IPS-11a (cell line): ENCODE data around the gene MCUB.
"Not testable (repeated sequence)": the region's sequence is repeated elsewhere in the genome, so short reads cannot be mapped to it uniquely, and the experiment has no call there.

Experiments
- H3K4me3 ChIP-seq: one replicate; pipeline ENCODE4 v1.5.1; 2013; ENCODE audit warnings: low read depth, low read length, control low read depth

The MCUB gene

DNA sequence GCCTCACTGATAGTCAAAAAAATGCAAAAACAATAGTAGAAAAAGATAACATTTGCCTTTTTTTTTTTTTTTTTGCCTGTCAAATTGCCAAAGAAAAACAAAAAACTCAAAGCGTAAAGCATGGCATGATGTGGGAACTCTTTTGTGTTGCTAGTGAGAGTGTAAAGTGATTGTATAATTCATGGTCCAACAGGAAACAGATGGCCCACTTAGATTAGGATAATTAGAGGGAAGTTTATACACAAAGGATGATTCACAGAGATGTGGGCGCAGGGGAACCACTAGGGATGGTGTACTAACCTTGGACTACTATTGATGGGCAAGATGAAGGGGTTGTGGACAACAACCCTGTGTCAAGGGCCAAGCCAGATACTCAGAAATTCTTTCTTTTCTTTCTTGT, 16.4 kb downstream of the MCUB start:
- H3K4me3 ChIP-seq: no peak overlapping the region

DNA sequence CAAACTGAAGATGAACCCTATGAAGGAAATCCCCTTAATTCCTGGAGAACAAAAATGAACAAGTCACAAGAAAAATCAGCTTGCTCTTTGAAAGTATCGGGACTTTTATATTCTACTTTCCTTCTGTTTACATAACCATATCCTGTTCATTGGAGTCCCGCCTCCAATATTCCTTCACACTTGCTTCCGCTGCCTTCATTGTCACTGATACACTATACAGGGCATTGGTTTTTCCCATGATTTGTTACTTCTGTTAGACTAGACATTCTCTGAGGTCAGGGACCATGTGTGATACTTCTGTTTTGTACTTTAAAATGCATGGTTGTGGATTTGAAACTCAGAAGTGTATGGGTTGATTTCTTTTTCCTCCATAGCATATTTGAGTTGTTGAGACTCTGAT, 18.8 kb downstream of the MCUB start:
- H3K4me3 ChIP-seq: no peak overlapping the region

DNA sequence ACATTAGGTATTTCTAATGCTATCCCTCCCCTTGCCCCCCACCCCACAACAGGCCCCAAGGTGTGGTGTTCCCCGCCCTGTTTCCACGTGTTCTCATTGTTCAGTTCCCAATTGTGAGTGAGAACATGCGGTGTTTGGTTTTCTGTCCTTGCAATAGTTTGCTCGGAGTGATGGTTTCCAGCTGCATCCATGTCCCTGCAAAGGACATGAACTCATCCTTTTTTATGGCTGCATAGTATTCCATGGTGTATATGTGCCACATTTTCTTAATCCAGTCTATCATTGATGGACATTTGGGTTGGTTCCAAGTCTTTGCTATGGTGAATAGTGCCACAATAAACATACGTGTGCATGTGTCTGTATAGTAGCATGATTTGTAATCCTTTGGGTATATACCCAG, 20.0 kb downstream of the MCUB start:
- not testable (repeated sequence) for H3K4me3 ChIP-seq

DNA sequence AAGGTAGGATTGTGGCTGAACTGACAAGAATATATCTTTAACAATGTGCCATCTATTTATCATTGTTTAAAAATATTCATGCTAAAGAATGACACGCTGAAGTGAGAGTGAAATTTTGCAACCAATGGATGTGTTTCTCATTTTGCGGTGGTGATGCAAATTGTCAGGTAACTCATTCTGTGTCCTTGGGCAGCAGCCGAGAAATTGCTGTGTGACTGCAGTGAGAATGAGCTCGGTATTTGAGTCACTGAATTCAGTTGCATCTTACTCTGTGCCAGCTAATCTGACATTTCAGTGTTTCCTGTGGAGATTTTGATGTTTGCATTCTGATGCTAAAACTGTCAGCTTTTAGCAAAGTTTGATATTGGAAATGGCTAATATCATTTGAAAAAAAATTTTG, 28.1 kb downstream of the MCUB start:
- H3K4me3 ChIP-seq: no peak overlapping the region

DNA sequence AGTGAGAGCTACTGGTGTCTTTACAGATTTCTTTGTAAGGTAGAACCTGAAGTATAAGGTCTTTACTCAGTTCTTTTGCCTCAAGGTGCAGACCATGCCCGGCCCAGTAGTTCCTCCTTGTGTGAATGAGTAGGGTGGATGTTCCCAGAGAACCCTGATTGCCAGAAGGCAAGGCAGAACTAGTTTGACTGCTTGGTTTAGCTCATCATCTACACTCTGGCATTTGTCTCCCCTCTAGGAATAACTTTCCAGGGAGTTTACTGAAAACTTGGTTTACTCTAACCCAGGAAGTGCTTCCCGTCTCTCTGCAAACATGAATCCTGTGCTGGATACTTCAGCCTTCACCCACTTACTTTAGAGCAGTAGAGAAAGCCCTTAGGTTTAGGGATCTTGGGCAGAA, 29.1 kb downstream of the MCUB start:
- H3K4me3 ChIP-seq: no peak overlapping the region

DNA sequence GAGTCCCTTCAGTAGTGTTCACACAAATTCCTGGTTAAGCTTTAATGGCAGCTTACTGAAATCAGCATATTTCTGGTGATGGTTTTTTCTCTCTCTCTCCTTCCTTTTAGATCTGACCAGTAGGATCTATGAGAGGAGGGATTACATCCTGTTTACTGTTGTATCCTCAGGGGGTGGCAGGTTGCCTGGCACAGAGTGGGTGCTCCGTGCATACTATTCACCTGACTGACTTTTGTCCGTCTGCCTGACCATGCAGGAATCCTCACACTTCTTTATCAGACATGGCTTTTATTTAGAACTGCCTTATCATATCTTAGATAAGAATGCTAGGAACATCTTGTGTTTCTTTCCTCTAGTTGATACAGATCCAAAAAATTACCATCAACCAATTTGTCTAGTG, 29.6 kb downstream of the MCUB start:
- no peak overlapping the region for H3K4me3 ChIP-seq

DNA sequence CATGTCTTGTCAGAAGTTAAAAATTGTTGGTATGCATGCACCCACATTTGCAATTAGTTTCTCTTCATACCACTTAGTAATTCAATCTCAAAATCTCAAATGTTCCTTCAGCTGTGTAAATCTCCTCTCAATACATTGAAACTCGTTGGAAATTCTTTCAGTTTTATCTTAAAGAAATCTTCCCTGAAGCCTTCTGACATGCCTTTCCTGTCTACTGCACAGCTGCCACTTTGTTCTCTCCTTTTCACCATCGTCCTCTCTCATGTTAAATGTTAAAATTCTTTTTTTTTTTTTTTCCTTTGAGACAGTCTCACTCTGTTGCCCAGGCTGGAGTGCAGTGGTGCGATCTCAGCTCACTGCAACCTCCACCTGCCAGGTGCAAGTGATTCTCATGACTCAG, 30.9 kb downstream of the MCUB start:
- no peak overlapping the region for H3K4me3 ChIP-seq

DNA sequence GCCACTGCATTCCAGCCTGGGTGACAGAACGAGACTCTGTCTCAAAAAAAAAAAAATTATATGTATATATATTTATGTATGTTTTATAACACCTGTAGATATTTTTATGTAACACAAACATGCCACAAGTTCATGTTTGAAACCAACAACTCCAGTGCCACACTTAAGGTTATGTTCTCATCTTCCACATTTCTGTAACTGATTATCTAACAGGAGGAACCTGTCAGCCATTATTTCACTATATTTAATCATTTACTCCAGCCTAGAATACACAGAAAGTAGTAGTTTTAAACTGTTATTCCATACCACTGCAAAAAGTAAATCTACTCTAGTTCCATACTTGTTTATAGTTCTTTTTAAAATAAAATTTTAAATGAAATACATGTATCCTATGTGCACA, 32.3 kb downstream of the MCUB start:
- no peak overlapping the region for H3K4me3 ChIP-seq

DNA sequence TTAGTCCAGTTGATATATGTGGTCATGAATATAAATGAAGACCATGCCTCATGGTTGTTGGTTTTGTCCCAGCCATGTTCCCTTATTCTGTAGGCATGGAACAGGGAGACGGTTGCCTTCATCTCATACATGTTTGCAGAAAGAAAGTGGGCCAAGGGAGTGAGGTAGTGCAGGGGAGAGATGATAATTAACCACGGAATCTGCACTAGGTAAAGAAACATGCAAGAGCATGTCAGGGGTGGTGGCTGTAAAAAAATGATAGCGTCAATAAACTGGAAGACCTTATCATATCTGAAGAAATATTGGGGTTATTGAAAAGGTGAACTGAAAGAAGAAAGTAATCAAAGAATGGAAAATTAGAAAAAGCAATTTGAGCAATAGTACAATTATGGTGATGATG, 35.1 kb downstream of the MCUB start:
- H3K4me3 ChIP-seq: not testable (repeated sequence)

DNA sequence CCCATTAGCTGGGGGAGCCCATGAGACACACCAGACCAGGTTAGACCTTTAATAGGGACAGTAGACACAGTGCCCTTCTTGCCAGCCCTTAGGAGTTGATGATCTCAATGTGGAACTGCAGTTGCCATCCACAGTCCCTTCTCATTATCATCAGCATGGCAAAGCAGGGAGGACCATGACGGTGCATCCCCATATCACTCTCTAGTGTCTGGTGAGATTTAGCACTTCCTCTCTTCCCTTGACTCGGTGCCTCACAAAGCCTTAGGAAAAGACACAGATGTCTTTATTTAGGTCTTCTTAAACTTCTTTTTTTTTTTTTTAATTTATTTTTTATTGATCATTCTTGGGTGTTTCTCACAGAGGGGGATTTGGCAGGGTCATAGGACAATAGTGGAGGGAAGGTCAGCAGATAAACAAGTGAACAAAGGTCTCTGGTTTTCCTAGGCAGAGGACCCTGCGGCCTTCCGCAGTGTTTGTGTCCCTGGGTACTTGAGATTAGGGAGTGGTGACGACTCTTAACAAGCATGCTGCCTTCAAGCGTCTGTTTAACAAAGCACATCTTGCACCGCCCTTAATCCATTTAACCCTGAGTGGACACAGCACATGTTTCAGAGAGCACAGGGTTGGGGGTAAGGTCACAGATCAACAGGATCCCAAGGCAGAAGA, 36.5 kb downstream of the MCUB start:
- H3K4me3 ChIP-seq: not testable (repeated sequence)

DNA sequence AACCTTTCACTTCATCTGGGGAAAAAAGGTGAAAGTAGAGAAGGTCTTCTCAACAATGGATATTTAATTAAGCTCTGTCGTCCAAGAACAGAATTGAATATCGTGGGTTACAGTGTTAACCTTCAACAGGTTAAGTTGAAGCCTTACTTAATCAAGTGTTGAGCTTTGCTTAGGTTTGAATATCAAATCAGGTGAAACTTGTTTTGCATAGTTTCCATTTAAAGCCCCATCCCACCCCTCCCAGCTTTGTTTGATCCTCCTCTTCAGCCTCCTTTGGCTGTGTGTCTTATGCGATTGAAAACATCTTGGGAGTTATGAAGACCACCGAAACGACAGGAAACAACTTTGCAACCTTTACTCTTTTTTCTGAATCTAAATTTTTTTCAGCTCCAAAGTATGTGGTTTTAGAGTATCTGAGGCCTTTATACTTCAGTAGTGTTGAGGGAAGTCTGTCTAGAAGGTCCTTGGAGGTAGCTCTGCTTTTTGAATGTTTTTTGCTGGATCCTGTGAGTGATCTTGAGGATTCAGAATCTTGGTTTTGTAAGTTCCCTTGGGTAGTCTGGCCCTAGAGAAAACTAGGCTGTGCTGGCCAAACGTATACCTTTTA, 39.1 kb downstream of the MCUB start:
- no peak overlapping the region for H3K4me3 ChIP-seq

DNA sequence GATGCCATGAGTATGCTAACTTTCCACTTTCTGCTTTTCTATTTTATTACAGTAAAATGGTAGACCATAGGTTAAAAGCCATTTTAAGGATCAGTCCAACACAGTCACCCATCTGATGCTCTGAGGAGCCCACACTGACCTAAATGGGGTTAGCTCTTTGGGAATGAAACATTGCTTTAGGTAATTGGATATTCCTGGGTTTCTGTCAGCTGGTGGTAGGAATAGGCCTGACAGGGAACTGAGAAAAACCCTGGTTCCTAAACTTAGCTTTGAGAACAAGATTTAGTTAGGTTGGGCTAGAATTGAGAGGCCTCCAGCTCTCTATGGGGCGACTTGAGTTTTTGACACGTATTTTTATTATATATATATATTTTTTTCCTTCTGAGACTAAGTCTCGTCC, 40.4 kb downstream of the MCUB start:
- H3K4me3 ChIP-seq: no peak overlapping the region

DNA sequence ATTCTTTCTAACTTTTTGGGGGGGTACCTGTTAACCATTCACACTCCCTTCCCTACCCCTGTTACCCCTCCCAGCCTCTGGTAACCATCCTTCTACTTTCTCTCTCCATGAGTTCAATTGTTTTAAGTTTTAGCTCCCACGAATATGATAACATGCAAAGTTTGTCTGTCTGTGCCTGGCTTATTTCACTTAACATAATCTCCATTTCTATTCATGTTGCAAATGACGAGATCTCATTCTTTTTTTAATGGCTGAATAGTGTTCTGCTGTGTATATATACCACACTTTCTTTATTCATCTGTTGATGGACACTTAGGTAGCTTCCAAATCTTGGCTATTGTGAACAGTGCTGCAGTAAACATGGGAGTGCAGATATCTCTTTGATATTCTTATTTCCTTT, 41.3 kb downstream of the MCUB start:
- H3K4me3 ChIP-seq: no peak overlapping the region

DNA sequence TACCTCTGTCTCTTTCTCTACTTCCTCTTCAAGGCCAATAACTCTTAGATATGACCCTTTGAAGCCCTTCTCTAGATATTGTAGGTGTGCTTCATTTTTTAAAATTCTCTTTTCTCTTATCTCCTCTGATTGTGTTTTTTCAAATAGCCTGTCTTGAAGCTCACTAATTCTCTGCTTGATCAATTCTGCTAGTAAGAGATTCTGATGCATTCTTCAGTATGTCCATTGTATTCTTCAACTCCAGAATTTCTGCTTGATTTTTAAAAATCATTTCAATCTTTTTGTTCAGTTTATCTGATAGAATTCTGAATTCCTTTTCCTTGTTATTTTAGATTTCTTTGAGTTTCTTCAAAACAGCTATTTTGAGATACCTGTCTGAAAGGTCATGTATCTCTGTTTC, 47.9 kb downstream of the MCUB start:
- H3K4me3 ChIP-seq: no peak overlapping the region

DNA sequence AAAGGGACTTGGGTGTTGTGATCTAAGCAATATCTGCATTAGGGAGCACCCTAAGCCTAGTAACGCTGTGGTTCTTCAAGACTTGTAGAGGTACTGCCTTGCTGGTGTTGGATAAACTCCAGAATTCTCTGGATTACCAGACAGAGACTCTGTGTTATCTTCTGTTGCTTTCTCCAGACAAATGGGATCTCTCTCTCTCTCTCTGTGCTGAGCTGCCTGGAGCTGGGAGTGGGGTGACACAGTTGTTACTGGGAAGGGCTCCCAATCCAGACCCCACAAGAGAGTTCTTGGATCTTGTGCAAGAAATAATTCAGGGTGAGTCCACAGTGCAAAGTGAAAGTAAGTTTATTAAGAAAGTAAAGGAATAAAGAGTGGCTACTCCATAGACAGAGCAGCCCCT, 48.8 kb downstream of the MCUB start:
- no peak overlapping the region for H3K4me3 ChIP-seq

DNA sequence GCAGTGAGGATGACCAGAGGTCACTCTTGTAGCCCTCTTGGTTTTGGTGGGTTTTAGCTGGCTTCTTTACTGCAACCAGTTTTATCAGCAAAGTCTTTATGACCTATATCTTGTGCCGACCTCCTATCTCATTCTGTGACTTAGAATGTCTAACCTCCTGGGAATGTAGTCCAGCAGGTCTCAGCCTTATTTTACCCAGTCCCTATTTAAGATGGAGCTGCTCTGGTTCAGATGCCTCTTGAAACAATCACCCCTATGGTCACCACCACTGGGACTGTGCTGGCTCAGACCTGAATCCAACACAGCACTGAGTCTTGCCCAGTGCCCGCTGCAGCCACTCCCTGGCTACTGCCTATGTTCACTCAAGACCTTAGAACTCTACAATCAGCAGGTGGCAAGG, 49.4 kb downstream of the MCUB start:
- no peak overlapping the region for H3K4me3 ChIP-seq

DNA sequence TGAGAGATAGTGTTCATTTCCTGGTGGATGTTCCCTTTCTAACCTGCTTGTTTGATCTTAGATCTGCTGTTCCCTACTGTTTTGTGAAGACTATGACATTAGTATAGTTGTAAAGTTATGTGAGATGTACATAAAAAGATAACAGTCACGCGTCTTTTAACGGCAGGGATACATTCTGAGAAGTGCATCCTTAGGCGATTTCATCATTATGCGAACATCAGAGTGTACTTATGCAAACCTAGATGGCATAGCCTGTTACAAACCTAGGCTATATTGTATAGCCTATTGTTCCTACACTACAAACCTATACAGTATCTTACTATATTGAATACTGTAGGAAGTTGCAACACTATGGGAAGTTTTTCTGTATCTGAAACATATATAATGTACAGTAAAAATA, 50.4 kb downstream of the MCUB start:
- no peak overlapping the region for H3K4me3 ChIP-seq

DNA sequence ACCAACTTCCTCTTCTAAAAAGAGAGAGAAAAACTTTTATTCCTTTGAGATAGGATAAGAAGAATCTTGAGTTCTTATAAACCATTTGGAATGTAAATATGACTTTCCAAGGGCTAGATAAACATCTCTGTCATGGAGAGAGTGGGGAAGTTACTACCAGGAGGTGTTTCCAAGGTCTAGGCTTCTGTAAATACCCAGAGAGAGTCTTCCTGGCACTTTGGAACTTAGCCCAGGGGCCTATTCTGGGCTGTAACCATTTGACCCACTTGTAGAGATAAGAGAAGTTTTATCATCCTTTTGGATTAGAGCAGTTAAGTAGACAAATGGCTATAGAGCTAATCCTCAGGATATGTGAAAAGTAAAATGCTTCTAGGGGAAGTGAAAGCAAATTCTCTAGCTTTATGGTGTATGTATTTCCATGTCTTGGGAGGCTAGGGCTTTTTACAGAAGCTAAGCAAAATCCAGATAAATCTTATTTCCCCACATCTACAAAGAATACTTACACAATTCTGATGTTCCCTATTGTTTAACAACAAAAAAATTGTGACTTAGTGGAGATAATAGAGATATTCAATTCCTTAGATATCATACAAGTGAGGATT, 51.1 kb downstream of the MCUB start:
- H3K4me3 ChIP-seq: no peak overlapping the region

DNA sequence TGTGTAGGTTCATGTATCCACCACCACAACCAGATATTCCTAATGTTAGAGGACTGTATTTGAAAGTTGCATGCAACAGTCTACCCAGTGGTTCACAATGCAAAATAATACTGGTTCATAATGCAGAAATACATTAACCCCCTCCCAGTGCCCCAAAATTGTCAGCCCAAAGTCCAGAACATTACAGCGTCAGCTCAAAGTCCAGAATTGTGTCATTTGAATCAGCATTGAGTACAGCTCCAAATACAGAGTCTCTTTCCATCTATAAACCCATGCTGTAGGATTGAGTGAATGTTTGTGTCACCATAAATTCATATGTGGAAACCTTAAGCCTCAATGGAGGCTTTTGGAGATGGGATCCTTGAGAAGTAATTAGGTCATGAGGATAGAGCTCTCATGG, 54.0 kb downstream of the MCUB start:
- no peak overlapping the region for H3K4me3 ChIP-seq

DNA sequence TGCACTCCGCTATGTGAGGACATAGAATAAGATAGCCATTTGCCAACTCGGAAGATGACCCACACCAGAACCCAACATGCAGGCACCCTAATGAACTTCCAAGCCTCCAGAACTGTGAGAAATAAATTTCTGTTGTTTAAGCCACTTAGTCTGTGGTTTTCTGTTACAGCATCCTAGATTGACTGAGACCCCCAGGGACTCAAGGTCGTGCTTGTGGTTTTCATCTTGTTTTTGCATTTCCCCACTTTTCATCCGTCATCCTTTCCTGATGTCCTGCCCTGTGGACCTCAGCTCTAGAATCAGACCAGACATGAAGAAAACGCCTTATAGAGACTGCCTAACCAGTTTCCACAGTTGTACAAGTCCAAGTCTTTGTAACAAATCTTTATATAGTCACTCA, 54.4 kb downstream of the MCUB start:
- H3K4me3 ChIP-seq: no peak overlapping the region

DNA sequence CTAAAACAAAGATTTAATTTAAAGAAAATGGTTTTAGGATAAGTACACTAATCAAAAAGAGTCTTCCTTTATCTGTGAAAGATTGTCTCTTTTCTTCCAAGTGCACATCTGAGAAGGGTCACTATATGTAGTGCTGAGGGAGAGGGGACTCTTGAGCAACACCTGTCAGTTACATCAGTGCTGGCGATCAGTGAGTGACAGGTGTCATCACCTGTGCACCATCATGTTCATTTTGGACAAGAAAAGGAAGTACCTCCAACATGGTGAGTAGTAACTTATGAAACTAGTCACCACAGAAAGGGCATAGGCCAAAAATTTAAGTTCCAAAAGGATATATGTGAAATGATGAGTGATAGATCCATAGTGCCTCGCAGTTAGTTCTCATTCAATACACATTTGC, 55.7 kb downstream of the MCUB start:
- H3K4me3 ChIP-seq: no peak overlapping the region

DNA sequence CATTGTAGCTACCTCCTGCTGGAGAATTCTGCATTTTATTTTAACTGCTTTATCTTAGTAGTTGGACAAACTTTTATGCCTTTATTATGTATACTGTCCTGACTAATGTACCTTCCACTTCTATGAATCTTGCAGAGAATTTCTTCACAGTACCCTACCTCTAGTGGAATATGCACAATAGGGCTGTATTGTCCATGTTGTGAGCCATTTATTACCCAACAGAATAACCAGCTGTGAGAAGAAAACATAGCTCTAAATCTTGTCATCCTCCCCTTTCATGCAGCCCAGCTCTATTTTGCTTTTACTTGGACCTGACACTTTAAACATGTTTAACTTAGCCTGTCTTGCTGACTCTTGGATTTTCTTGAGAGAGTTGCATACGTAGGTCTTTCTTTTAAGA, 56.2 kb downstream of the MCUB start:
- no peak overlapping the region for H3K4me3 ChIP-seq

DNA sequence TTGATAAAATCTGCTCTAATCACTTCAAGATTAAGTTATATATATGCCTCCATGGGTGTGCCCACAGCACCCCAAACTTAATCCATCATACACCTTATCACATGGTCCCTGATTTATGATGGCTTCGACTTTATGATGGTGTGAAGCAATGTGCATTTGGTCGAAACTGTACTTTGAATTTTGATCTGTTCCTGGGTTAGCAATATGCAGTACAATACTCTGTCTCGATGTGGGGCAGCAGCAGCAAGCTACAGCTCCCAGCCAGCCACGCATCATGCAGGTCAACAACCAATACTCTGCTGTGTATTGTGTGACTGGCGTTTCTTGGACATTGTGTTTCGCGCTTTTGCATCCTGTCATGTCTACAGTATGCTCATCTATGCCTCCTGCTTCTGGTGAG, 62.6 kb downstream of the MCUB start:
- no peak overlapping the region for H3K4me3 ChIP-seq
